ENCODE results near the gene USH2A.

DNA sequence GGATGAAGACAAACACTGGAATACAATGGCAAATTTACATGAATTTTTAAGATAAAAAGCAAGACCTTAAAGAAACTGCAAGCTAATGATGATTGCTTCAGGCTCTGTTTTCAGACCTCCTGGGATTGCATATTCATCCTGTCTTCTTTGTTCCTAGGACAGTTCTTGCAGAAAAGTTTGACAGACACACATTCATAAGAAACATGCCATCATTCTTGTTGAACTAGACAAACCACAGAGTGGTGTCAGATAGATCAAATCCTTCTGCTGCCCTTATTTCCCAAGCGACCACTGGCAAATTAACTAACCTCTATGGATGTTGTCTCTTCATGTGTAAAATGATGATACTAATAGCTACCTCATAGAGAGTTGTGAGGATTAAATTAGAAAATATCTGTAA is 674.8 kb downstream of the USH2A start:
- TF ChIP-seq, protein P1, sequence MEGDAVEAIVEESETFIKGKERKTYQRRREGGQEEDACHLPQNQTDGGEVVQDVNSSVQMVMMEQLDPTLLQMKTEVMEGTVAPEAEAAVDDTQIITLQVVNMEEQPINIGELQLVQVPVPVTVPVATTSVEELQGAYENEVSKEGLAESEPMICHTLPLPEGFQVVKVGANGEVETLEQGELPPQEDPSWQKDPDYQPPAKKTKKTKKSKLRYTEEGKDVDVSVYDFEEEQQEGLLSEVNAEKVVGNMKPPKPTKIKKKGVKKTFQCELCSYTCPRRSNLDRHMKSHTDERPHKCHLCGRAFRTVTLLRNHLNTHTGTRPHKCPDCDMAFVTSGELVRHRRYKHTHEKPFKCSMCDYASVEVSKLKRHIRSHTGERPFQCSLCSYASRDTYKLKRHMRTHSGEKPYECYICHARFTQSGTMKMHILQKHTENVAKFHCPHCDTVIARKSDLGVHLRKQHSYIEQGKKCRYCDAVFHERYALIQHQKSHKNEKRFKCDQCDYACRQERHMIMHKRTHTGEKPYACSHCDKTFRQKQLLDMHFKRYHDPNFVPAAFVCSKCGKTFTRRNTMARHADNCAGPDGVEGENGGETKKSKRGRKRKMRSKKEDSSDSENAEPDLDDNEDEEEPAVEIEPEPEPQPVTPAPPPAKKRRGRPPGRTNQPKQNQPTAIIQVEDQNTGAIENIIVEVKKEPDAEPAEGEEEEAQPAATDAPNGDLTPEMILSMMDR (IDR thresholded peaks at IDR 0.05): no peak
- no peak for TF ChIP-seq POLR2A (IDR thresholded peaks at IDR 0.05)
